GM23338 (cell line): Measurements from ENCODE around the gene LRTM1.

Source experiments
- CREB1 ChIP-seq: fragments of 250-450 bp; sonication (Bioruptor Pico); IDR thresholded peaks from 2 replicates; pipeline ENCODE4 v1.5.0; 2020; ENCODE audit warnings: low read depth, mild to moderate bottlenecking, moderate library complexity
- CTCF ChIP-seq, 2 experiments: fragments of 200-600 bp in 1 of 2; sonication (generic) in 1 of 2; conservative IDR thresholded peaks; 2 replicates each; pipeline versions ENCODE4 v1.5.1 to v1.6.1; 2016 to 2017; ENCODE audit warnings: antibody characterized with exemption in 2 of 2, low read depth in 2 of 2, mild to moderate bottlenecking in 2 of 2, moderate library complexity in 1 of 2
- EZH2 ChIP-seq: fragments of 200-600 bp; sonication (generic); IDR thresholded peaks from one replicate; pipeline ENCODE4 v1.8.0; 2017; ENCODE audit warnings: antibody characterized with exemption, mild to moderate bottlenecking, low read depth; ENCODE audit not compliant: unreplicated experiment
- EZH2phosphoT487 ChIP-seq: fragments of 200-600 bp; sonication (generic); IDR thresholded peaks from one replicate; pipeline ENCODE4 v1.8.1; 2018; ENCODE audit warnings: antibody characterized with exemption; ENCODE audit not compliant: unreplicated experiment
- JUNB ChIP-seq: IDR thresholded peaks from one replicate; pipeline ENCODE4 v1.6.1; 2016; ENCODE audit warnings: antibody characterized with exemption; ENCODE audit not compliant: unreplicated experiment
- POLR2AphosphoS5 ChIP-seq: IDR thresholded peaks from 2 replicates; pipeline ENCODE4 v1.6.1; 2016; ENCODE audit warnings: antibody characterized with exemption, low read depth
- TF ChIP-seq, protein P1 (sequence below): IDR thresholded peaks from one replicate; pipeline ENCODE4 v1.6.1; 2018; ENCODE audit warnings: antibody characterized with exemption; ENCODE audit not compliant: unreplicated experiment
- TF ChIP-seq, protein P2 (sequence below): IDR thresholded peaks from 2 replicates; pipeline ENCODE4 v1.6.1; 2016; ENCODE audit warnings: antibody characterized with exemption

GRCh38 chr3:54895613-54896012 is 32.2 kb downstream of the LRTM1 start:
- TF ChIP-seq CTCF (conservative IDR thresholded peaks at IDR 0.05; ENCODE audit: low read depth in 2 of 2) = no peak
- TF ChIP-seq, protein P1, sequence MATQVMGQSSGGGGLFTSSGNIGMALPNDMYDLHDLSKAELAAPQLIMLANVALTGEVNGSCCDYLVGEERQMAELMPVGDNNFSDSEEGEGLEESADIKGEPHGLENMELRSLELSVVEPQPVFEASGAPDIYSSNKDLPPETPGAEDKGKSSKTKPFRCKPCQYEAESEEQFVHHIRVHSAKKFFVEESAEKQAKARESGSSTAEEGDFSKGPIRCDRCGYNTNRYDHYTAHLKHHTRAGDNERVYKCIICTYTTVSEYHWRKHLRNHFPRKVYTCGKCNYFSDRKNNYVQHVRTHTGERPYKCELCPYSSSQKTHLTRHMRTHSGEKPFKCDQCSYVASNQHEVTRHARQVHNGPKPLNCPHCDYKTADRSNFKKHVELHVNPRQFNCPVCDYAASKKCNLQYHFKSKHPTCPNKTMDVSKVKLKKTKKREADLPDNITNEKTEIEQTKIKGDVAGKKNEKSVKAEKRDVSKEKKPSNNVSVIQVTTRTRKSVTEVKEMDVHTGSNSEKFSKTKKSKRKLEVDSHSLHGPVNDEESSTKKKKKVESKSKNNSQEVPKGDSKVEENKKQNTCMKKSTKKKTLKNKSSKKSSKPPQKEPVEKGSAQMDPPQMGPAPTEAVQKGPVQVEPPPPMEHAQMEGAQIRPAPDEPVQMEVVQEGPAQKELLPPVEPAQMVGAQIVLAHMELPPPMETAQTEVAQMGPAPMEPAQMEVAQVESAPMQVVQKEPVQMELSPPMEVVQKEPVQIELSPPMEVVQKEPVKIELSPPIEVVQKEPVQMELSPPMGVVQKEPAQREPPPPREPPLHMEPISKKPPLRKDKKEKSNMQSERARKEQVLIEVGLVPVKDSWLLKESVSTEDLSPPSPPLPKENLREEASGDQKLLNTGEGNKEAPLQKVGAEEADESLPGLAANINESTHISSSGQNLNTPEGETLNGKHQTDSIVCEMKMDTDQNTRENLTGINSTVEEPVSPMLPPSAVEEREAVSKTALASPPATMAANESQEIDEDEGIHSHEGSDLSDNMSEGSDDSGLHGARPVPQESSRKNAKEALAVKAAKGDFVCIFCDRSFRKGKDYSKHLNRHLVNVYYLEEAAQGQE = no peak
- TF ChIP-seq CREB1 (CRISPR knock-in tag) = no peak
- no peak for TF ChIP-seq POLR2AphosphoS5
- no peak for TF ChIP-seq EZH2
- TF ChIP-seq EZH2phosphoT487 = no peak
- no peak for TF ChIP-seq JUNB
- TF ChIP-seq, protein P2, sequence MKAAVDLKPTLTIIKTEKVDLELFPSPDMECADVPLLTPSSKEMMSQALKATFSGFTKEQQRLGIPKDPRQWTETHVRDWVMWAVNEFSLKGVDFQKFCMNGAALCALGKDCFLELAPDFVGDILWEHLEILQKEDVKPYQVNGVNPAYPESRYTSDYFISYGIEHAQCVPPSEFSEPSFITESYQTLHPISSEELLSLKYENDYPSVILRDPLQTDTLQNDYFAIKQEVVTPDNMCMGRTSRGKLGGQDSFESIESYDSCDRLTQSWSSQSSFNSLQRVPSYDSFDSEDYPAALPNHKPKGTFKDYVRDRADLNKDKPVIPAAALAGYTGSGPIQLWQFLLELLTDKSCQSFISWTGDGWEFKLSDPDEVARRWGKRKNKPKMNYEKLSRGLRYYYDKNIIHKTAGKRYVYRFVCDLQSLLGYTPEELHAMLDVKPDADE = no peak
